Muscle layer of colon (tissue), 2 donors: ENCODE data around the gene SOS1.
"Not testable (repeated sequence)": the region's sequence is repeated elsewhere in the genome, so short reads cannot be mapped to it uniquely, and the experiment has no call there.

Source experiments
- H3K27ac ChIP-seq: one replicate; pipeline ENCODE4 v1.7.0; 2013; ENCODE audit warnings: low read depth, mild to moderate bottlenecking, low read length, moderate library complexity
- H3K27me3 ChIP-seq, 2 donors: one replicate each; pipeline ENCODE4 v1.7.0; 2013; ENCODE audit warnings: low read length in 2 of 2, mild to moderate bottlenecking in 2 of 2; ENCODE audit not compliant: insufficient read depth in 2 of 2, control insufficient read depth in 1 of 2
- H3K36me3 ChIP-seq: one replicate; pipeline ENCODE4 v1.7.0; 2013; ENCODE audit warnings: mild to moderate bottlenecking, low read length; ENCODE audit not compliant: insufficient read depth
- H3K4me1 ChIP-seq: one replicate; pipeline ENCODE4 v1.7.0; 2013; ENCODE audit warnings: mild to moderate bottlenecking, low read length; ENCODE audit not compliant: insufficient read depth
- H3K4me3 ChIP-seq, 2 donors: one replicate each; pipeline ENCODE4 v1.7.0; 2013; ENCODE audit warnings: low read length in 2 of 2, low read depth in 1 of 2, mild to moderate bottlenecking in 1 of 2, moderate library complexity in 1 of 2
- H3K9ac ChIP-seq: one replicate; pipeline ENCODE4 v1.7.0; 2013; ENCODE audit warnings: low read length
- H3K9me3 ChIP-seq: one replicate; pipeline ENCODE4 v1.7.0; 2013; ENCODE audit warnings: mild to moderate bottlenecking, low read length
- donor health status: abdominal sarcoma.
- donor health status: Adenocarcinoma of cecum.

The SOS1 gene

DNA sequence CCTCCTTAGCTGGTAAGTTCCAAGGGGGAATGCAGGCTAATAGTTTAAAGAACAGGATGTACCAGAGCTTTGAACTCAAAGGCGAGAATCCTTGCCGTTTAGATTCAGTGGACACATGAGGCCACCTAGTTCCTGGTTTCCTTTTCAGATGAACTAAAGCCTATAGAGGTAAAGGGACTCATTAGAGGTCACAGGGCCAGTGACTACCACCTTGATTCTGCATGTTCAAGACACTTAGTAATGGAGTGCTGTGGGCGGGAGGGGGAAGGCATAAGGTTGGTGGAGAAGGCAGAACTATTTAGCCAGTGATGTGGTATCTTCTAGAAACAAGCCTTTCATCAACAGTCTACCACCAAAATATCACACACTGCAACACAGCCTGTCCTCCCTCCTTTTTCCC is 183.3 kb downstream of the SOS1 start:
- Histone ChIP-seq H3K27ac (no peak overlapping the region), H3K36me3 (no peaks in the 10 kb centered on the region), H3K4me1 (no peaks in the 10 kb centered on the region), H3K9ac (no peak overlapping the region), H3K27me3 (no peaks in the 10 kb centered on the region), H3K9me3 (no peaks in the 10 kb centered on the region), H3K4me3 (no peak overlapping the region)

DNA sequence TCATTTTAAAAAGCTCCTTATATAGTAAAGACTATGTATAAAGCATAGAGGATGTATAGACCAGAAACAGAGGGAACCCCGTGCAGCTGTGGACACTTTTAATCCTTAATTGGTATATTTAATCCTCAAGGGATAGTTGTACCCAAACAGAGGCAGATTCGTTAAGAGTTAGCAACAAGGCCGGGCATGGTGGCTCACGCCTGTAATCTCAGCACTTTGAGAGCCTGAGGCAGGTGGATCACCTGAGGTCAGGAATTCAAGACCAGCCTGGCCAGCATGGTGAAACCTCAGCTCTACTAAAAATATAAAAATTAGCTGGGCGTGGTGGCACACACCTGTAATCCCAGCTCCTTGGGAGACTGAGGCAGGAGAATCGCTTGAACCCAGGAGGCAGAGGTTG is 184.3 kb downstream of the SOS1 start:
- H3K27me3 ChIP-seq, H3K27ac ChIP-seq, H3K9me3 ChIP-seq, H3K36me3 ChIP-seq, H3K4me1 ChIP-seq, H3K4me3 ChIP-seq, H3K9ac ChIP-seq: not testable (repeated sequence)

DNA sequence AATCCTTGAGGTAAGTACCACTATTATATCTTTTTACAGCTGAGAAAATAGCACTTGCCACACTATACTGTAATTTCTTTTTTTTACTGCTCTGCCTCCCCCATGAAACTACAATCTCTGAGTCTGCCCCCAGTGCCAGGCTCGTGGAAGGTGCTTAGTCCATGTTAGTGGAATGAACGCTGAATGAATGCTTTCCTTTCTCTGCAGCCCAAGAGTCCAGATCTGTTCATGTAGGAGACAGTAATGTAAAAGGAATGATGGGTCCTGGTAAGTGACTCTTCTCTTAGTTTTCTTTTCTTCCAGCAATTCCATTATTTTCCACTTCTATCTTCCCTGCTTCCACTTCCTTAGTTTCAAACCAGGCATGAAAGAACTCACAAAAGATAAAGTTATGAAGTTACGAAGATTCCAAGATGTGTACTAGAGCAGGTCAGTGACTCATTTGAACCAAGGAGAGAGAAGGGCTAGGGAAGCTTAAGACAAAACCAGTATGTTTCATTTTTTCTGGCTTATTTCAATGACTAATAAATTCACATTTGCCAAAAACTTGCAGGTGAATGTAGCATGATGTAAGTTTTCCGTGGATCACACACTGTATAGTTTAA is 185.2 kb downstream of the SOS1 start:
- Histone ChIP-seq H3K36me3 (no peaks in the 10 kb centered on the region), H3K27me3 (no peaks in the 10 kb centered on the region), H3K27ac (no peak overlapping the region), H3K9me3 (no peaks in the 10 kb centered on the region), H3K4me1 (no peaks in the 10 kb centered on the region), H3K9ac (no peak overlapping the region), H3K4me3 (no peak overlapping the region)

DNA sequence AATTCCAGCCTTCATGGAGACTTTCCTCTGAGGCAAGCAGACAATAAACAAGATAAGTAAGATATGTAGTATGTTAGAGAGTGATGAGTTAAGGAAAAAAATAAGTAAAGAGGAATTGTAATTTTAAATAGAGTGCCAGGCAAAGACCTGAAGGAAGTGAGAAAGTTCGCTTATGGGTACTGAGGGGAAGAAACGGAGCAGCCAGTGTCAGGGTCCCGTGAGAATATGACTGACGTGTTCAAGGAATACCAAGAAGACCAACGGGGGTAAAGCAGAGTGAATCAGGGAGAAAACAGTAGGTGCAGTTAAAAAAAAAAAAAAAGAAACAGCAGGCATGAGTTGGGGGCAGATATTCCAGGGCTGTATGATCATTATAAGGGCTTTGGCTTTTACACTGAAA is 186.1 kb downstream of the SOS1 start:
- Histone ChIP-seq H3K9ac (no peak overlapping the region), H3K4me3 (no peak overlapping the region), H3K9me3 (no peaks in the 10 kb centered on the region), H3K36me3 (no peaks in the 10 kb centered on the region), H3K27ac (no peak overlapping the region), H3K27me3 (no peaks in the 10 kb centered on the region), H3K4me1 (no peaks in the 10 kb centered on the region)

DNA sequence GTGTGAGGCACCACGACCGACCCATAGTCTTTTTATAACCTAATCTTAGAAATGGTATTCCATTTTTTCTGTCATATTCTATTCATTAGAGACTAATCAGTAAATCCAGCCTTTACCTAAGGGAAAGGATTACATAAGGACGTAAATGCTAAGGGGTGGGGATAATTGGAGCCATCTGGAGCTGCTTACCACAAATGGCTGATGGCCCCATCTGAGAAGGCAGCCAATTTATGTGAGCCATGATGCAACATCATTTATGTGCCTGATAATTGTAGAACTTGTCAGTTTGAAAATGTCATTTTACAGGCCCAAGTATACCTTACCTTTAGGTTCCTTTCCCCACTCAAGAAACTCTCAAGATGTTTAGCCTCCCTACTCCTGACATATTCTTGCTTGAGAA is 187.2 kb downstream of the SOS1 start:
- Histone ChIP-seq H3K36me3 (no peaks in the 10 kb centered on the region), H3K9me3 (no peaks in the 10 kb centered on the region), H3K27me3 (no peaks in the 10 kb centered on the region), H3K4me1 (no peaks in the 10 kb centered on the region), H3K9ac (no peak overlapping the region), H3K27ac (no peak overlapping the region), H3K4me3 (no peak overlapping the region)

DNA sequence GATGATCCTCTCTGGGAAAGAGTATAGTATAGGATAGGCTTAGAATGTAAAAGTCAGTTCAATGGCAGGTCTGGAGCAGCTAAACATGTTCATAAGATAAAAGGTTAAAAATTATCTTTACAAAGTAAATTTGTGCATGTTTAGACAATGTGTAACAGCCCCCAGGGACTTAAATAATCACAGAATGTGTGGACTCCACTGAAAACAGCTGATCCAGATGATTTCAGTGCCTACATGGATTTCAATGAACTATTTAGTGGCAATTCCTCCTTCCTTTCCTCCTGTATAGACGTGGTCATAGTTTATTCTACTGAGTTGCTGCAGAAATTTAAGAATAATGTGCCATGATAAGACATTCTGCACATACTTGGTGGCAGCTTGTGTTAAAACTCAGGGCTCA is 188.3 kb downstream of the SOS1 start:
- H3K4me3 ChIP-seq: no peak overlapping the region
- no peaks in the 10 kb centered on the region for H3K36me3 ChIP-seq
- no peaks in the 10 kb centered on the region for H3K9me3 ChIP-seq
- H3K9ac ChIP-seq: no peak overlapping the region
- no peaks in the 10 kb centered on the region for H3K4me1 ChIP-seq
- H3K27ac ChIP-seq: no peak overlapping the region
- no peaks in the 10 kb centered on the region for H3K27me3 ChIP-seq
